CD1c-positive myeloid dendritic cell (primary cell): ENCODE data around the gene BEND5.

ENCODE experiments used
- DNase-seq: peaks from one replicate; pipeline ENCODE4 v3.0.0-alpha.2; 2016; ENCODE audit errors: extremely low spot score

The BEND5 gene

GRCh38 chr1:48776393-48777218, at the start of gene BEND5:
TSS of gene BEND5 (minus strand) at chr1:48776891. CDS start at chr1:48776831, 60 bp downstream.
- peak; percentile 41 for DNase-seq

- no peak for DNase-seq
Measured at GRCh38 chr1:48823168-48823567, 46.5 kb upstream of the BEND5 start.

- DNase-seq = no peak
Measured at GRCh38 chr1:48820491-48820890, 43.8 kb upstream of the BEND5 start.

- DNase-seq = peak; percentile 65
Measured at GRCh38 chr1:48817505-48818114, 40.9 kb upstream of the BEND5 start.

- no peak for DNase-seq
Measured at GRCh38 chr1:48810740-48811139, 34.0 kb upstream of the BEND5 start.

- no peak for DNase-seq
Measured at GRCh38 chr1:48808496-48808895, 31.8 kb upstream of the BEND5 start.

GRCh38 chr1:48807554-48808260, 31.0 kb upstream of the BEND5 start:
- no peak for DNase-seq

- peak; percentile 24 for DNase-seq
Measured at GRCh38 chr1:48803474-48803873, 26.8 kb upstream of the BEND5 start.

- peak; percentile 20 for DNase-seq
Measured at GRCh38 chr1:48794816-48795215, 18.1 kb upstream of the BEND5 start.

- peak; percentile 30 for DNase-seq
Measured at GRCh38 chr1:48793863-48794262, 17.2 kb upstream of the BEND5 start.

- DNase-seq = no peak
Measured at GRCh38 chr1:48792961-48793360, 16.3 kb upstream of the BEND5 start.

GRCh38 chr1:48790397-48790796, 13.7 kb upstream of the BEND5 start:
- no peak for DNase-seq

GRCh38 chr1:48789903-48790302, 13.2 kb upstream of the BEND5 start:
- DNase-seq = no peak

- no peak for DNase-seq
Measured at GRCh38 chr1:48785869-48786268, 9.2 kb upstream of the BEND5 start.

GRCh38 chr1:48784301-48784700, 7.6 kb upstream of the BEND5 start:
- DNase-seq = no peak

- DNase-seq = no peak
Measured at GRCh38 chr1:48777219-48777895, 666 bp upstream of the BEND5 start.

- DNase-seq = no peak
Measured at GRCh38 chr1:48775831-48776392, 779 bp downstream of the BEND5 start.

GRCh38 chr1:48773133-48773532, 3.6 kb downstream of the BEND5 start:
- DNase-seq = no peak

GRCh38 chr1:48772211-48772610, 4.5 kb downstream of the BEND5 start:
- DNase-seq = no peak

GRCh38 chr1:48771561-48771960, 5.1 kb downstream of the BEND5 start:
- no peak for DNase-seq

GRCh38 chr1:48767975-48768510, 8.6 kb downstream of the BEND5 start:
- DNase-seq = peak; percentile 61

- no peak for DNase-seq
Measured at GRCh38 chr1:48765335-48765734, 11.4 kb downstream of the BEND5 start.
